ENCODE results near the gene QDPR.

- TF ChIP-seq CTCF (IDR thresholded peaks at IDR 0.05 in 2 of 3, conservative IDR thresholded peaks at IDR 0.05 in 1 of 3; ENCODE audit: borderline replicate concordance in 1 of 3, insufficient read depth in 1 of 3, low read depth in 2 of 3, low read length in 2 of 3) (no peak), EZH2 (IDR thresholded peaks at IDR 0.05) (no peak), MAX (IDR thresholded peaks at IDR 0.05) (no peak), POLR2A (IDR thresholded peaks at IDR 0.05; ENCODE audit: borderline replicate concordance, extremely low read depth, insufficient read depth, insufficient read length) (no peak), POLR2AphosphoS5 (IDR thresholded peaks at IDR 0.05; ENCODE audit: low read depth, low read length) (no peak), REST (IDR thresholded peaks at IDR 0.05; ENCODE audit: low read depth) (no peak), SP1 (IDR thresholded peaks at IDR 0.05; ENCODE audit: low read depth) (no peak), ZBTB33 (IDR thresholded peaks at IDR 0.05; ENCODE audit: extremely low read depth, insufficient replicate concordance, low read length) (no peak), CEBPB (IDR thresholded peaks at IDR 0.05; ENCODE audit: low read depth) (no peak)
Observed at GRCh38 chr4:17545374-17546140, 33.7 kb upstream of the QDPR start.
